GM12872 (cell line): ENCODE data around the gene GNRHR.

ENCODE experiments used
- TF ChIP-seq, protein P1 (sequence below): IDR thresholded peaks from 3 replicates; pipeline ENCODE4 v1.5.1; 2011; ENCODE audit warnings: low read depth, mild to moderate bottlenecking, low read length, moderate library complexity; ENCODE audit not compliant: insufficient read depth

The GNRHR gene

DNA sequence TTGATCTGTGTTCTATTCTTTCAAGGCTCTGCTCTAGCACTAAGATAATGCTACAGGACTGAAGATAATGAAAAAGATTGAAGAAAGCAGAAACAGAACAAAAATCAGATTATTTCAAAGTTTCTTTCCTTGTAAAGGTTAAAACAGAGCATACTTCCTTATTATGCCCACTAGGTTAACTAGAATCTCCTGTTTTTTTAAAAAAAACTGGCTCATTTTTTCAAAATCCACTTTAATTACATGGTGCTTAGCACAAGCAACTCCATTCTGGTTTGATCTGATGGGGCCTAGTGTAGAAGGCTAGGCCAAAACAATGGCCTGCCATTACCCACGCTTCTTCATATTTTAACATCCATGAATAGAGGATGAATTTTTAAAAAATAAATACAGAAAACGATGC, 52.0 kb downstream of the GNRHR start:
- TF ChIP-seq, protein P1, sequence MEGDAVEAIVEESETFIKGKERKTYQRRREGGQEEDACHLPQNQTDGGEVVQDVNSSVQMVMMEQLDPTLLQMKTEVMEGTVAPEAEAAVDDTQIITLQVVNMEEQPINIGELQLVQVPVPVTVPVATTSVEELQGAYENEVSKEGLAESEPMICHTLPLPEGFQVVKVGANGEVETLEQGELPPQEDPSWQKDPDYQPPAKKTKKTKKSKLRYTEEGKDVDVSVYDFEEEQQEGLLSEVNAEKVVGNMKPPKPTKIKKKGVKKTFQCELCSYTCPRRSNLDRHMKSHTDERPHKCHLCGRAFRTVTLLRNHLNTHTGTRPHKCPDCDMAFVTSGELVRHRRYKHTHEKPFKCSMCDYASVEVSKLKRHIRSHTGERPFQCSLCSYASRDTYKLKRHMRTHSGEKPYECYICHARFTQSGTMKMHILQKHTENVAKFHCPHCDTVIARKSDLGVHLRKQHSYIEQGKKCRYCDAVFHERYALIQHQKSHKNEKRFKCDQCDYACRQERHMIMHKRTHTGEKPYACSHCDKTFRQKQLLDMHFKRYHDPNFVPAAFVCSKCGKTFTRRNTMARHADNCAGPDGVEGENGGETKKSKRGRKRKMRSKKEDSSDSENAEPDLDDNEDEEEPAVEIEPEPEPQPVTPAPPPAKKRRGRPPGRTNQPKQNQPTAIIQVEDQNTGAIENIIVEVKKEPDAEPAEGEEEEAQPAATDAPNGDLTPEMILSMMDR: no peak

DNA sequence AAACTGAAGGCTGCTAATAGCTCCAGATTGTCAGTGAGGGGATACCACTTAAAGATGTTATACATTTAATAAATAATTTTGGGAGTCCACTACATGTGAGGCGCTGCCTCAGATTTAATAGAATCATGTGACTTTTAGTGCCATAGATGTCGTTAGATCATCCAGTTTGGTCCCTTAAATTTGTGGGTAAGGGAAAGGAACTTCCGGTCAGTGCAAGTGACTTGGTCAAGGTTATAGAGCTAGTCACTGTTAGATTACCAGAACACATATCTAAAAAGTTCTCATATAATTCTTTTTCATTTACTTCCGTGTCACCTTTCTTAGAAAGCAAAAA, 52.7 kb downstream of the GNRHR start:
- TF ChIP-seq, protein P1: no peak

DNA sequence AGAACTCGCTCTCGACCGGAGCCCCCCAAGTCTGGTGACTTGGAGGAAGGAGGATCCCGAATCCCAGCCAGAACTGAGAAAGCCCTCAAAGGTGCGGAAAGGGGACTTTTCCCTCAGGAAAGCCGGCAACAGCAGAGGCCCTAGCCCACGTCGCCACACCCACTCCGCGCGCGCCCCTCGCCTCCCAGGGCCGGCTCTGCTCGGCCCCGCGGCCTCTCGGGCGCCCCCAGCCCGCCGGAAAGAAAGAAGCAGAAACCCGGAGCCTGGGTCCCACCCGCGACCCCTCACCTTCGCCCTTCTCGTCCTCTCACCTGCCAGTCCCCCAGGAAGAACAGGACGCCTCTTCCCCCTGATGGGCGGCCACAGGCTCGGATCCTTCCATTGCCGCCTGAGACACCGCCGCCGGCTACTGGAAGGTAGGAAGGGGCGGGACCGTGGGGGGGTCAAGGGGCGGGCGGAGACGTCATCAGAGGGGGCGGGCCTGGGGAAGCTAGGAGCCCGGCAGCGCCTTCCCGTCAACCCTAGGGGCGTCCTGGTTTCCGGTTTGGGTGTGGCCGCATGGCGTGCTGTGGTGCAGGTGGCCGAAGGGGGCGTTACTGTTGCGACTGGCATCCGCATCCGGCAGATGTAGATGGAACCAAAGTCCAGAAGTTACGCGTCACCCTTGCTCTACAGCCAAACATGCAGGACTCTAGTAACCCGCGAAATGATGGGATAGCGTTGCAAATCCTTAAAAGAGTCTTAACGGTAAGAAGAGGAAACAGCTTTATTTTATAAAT, 53.3 kb downstream of the GNRHR start, which contains the start of gene UBA6:
Gene UBA6 (minus strand): TSS at position 418 of the 779 bp plus-strand sequence. CDS start 36 bp downstream, at position 382.
- TF ChIP-seq, protein P1: peak; percentile 40

- TF ChIP-seq, protein P1: no peak
Observed at GRCh38 chr4:67700116-67700737, 54.0 kb downstream of the GNRHR start.

- TF ChIP-seq, protein P1: no peak
Observed at GRCh38 chr4:67699603-67700002, 54.6 kb downstream of the GNRHR start.

DNA sequence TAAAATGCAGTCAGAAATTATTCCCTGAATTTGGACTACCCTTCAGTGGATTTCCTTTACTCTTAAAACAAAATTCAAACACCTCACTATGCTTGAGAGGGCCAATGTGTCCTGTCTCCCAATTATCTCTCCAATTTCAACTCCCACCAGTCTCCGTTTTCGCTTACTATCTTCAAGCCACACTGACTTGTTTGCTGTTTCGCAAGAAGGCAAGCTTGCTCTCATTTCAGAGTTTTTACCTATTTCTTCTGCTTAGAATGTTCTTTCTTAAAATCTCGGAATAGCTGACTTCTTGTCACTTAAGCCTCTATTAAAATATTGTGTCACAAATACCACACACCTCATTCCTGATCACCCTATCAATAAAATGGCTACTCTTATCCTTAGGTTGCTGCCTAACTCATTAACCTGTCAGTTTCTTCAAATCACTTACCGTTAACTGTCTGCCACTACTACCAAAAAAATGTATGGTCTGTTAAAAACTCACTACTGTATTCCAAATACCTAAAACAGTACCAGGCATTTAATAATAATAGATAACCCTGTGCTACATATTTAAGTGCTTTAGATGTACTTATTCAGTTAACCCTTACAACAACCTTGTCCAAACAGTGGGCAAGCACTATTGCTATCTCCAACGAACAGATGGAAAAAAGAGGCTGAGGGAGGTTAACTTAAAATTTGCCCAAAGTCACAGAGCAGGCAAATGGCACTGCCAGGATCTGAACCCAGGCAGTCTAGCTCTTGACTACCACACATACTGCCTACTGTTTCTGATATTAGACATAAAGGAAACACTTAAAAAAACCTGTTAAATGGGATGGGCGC, 56.1 kb downstream of the GNRHR start:
- TF ChIP-seq, protein P1: no peak

DNA sequence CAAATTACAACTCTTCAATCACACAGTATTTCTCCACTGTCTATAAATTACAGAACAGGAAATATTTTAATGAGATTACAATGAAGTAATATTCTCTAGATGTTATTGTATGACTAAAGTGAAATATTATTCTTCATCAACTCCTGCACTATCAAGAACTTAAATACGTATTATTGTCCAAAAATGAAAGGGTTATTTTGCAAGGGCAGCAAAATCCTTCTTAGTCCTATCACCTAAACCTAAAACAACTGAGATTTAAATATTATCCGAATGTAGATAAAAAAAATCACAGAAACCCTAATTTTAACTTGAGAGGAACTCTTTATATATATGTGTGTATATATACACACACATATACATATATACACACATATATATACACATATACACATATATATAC, 58.1 kb downstream of the GNRHR start:
- TF ChIP-seq, protein P1: no peak
